Activated T-cell treated with anti-CD3 and anti-CD28 coated beads, Interleukin-2, amount 50 U/mL, for 48 hours (primary cell): ENCODE results near the gene TTLL9.

Source experiments
- DNase-seq, 2 experiments: peaks; one replicate each; pipeline ENCODE4 v3.0.0-alpha.2; 2020

The TTLL9 gene

GRCh38 chr20:31837896-31838397 lies 32.5 kb upstream of the TTLL9 start:
- DNase-seq = no peak

- no peak for DNase-seq
These were observed 31.7 kb upstream of the TTLL9 start for GRCh38 chr20:31838646-31839292.

GRCh38 chr20:31839782-31840487 lies 30.5 kb upstream of the TTLL9 start:
- DNase-seq = no peak

- DNase-seq = no peak
These were observed 29.3 kb upstream of the TTLL9 start for GRCh38 chr20:31840906-31841816.

- DNase-seq = no peak
These were observed 28.5 kb upstream of the TTLL9 start for GRCh38 chr20:31841928-31842327.

- no peak for DNase-seq
These were observed 27.8 kb upstream of the TTLL9 start for GRCh38 chr20:31842471-31843157.

- DNase-seq = no peak
These were observed 27.1 kb upstream of the TTLL9 start for GRCh38 chr20:31843288-31843687.

- DNase-seq = no peak
These were observed 26.6 kb upstream of the TTLL9 start for GRCh38 chr20:31843881-31844280.

- no peak for DNase-seq
These were observed 25.6 kb upstream of the TTLL9 start for GRCh38 chr20:31844737-31845299.

GRCh38 chr20:31845300-31845863 lies 25.1 kb upstream of the TTLL9 start, which contains the start of gene FOXS1:
Gene FOXS1, minus strand, starts transcription at chr20:31845604. Its CDS starts 62 bp downstream, at chr20:31845542.
- DNase-seq = no peak

GRCh38 chr20:31846793-31847138 lies 23.7 kb upstream of the TTLL9 start:
- no peak for DNase-seq

- DNase-seq = no peak
These were observed 22.1 kb upstream of the TTLL9 start for GRCh38 chr20:31848088-31848999.

- no peak for DNase-seq
These were observed 21.0 kb upstream of the TTLL9 start for GRCh38 chr20:31849306-31849930.

GRCh38 chr20:31851240-31851955 lies 19.0 kb upstream of the TTLL9 start:
- DNase-seq = no peak

- DNase-seq = no peak
These were observed 17.0 kb upstream of the TTLL9 start for GRCh38 chr20:31853481-31853880.

- no peak for DNase-seq
These were observed 13.9 kb upstream of the TTLL9 start for GRCh38 chr20:31856516-31856915.

GRCh38 chr20:31857861-31858759 lies 12.3 kb upstream of the TTLL9 start:
- DNase-seq = no peak

- no peak for DNase-seq
These were observed 11.7 kb upstream of the TTLL9 start for GRCh38 chr20:31858760-31859083.
